Measurements from ENCODE around the gene CDC42BPB. TPM values are rescaled to one million over a fixed set of nuclear protein-coding genes. Genes with fewer than 3 reads are reported as not detected.

The CDC42BPB gene
- total RNA-seq, 1 donor from 2014 or later, result 99.6 TPM

DNA sequence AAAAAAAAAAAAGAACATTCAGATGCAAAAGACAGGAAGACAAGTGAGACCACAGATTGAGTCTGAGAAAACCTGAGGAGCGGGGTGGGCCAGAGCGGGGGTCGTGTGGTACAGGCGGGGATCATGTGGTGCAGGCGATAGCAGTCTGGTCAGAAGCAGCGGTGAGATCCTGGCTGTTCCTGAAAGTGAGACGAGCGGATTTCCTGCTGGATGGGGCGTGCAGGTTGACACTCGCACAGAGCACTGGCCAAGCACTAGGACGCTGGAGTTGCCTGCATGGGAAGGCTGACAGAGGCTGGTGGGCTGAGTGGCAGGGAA lies 35.7 kb downstream of the CDC42BPB start:
- DNase-seq (ENCODE audit: low spot score), result no peak

DNA sequence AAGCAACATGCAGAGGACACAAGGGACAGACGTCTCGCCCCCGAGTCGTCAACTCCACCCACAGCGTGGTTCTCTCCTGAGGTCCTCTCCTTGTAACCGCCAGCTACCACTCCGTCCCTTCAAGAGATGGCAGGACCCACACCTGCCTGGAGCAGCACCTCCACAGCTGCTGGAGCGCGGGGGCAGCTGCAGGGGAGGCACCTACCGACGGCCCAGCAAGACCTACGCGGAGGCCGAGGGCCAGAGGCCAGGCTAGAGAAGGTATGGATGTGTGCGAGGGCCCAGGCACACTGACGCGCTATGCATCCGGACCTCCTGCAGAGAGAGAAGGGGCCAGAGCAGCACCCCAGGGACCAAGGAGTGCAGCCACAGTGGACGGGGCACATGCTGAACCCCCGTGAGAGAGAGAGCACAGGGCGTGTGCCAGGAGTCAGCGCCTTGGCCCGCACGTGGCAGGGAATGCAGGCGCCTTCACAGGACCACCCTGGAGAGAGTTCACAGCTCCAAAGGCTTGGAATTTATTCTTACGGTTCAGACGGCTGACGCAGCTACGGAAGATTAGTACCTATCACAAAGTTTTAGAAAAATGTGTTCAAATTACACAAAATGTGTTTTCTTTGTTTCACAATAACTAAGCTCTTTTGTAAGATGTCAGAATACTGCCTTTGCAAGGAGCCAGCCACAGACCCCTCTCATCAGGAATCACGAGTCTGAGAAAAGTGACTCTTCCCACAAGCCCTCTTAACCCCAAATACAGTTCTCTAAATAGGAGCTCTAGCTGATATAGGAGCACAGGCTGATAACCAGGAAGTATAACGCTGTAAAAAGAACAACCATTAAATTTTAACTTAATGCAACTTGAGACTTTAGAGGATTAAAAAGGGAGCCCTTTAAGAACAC lies 36.8 kb downstream of the CDC42BPB start:
- DNase-seq (ENCODE audit: low spot score), result no peak

DNA sequence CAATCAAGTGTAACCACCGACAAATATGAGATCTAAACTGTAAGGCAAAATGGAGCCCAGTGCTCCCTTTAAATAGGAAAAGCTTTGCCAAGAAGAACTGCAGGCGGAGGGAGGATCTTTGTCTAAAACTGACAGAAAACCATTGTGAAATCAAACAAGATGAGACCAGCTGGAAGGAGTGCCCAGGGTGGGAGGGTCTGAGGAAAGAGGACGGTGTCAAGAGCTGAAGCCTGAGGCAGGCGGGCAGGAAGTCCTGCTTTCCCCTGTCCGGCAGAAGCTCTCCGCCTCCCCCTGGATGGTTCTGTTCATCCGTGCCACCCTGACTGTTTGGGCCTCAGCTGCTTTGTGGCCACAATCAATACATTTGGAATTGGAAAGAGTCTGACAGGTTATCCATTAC lies 37.5 kb downstream of the CDC42BPB start:
- DNase-seq (ENCODE audit: low spot score), result no peak

DNA sequence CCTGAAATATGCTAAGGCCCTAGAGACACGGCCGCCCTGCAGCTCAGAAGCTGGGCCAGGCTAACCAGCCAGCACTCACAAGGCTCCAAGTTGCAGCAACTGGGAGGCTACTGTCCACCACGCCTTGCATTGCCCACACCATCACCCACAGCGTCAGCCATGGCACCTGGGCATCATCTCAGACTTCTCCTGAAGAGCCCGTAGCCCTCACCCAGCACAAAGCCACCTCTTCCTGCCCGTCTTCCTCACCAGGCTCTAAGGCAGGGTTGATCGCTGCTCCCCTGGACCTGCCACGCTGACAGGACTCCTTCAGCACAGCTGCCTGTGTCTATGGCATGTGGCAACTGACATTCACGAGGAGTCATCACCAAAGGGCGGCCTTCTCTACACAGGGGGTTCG lies 38.1 kb downstream of the CDC42BPB start:
- DNase-seq (ENCODE audit: low spot score), result no peak

DNA sequence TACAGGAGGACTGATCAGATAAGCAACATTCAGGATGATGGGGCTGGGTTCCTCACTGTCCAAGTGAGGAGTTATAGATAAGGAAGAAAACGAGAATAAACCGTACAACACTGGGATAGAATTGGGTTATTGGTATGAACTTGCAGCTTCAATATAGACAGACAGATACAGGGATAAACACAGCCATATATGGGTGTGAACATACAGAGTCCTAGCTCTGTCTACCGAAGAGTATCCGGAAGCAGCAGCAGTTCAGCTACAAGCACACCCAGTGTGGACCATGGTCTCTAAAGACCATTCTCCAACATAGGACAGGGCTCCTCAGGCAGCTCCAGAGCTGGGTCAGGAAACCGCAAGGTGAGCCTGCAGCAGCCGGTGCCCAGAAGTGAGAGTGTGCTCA lies 40.8 kb downstream of the CDC42BPB start:
- no peak for DNase-seq (ENCODE audit: low spot score)

DNA sequence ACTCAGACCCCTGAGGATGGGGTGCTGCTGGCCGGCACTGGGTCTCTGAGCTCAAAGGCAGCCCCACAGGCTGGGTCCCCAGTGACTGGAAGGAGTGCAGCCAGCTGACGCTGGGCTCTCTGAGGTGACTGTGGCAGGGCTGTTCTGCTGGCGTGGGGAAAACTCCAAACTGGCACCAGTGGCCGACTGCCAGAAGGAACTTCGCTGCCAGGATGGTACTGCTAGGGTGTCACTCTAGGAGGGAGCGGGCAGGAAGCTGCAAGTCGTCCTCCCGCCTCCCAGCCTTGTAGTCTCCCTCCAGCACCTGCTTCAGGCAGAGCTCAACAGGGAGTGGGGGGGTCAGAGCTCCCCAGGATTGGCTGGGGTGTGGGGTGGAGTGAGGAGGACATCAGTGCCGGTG lies 41.3 kb downstream of the CDC42BPB start:
- DNase-seq (ENCODE audit: low spot score), result no peak

DNA sequence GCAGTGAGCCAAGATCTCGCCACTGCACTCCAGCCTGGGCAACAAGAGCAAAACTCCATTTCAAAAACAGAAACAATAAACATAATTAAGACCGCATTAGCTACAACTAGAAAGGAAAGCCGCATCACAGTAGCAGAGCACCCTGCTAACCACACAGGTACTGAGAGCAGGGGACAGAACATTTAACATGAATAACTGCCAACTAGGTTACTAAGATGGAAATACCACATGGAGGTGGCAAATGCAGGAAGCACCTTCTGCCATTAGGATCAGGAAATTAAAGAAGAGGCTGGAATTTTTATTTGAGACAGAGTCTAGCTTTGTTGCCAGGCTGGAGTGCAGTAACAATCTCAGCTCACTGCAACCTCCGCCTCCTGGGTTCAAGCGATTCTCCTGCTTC lies 41.9 kb downstream of the CDC42BPB start:
- no peak for DNase-seq (ENCODE audit: low spot score)

DNA sequence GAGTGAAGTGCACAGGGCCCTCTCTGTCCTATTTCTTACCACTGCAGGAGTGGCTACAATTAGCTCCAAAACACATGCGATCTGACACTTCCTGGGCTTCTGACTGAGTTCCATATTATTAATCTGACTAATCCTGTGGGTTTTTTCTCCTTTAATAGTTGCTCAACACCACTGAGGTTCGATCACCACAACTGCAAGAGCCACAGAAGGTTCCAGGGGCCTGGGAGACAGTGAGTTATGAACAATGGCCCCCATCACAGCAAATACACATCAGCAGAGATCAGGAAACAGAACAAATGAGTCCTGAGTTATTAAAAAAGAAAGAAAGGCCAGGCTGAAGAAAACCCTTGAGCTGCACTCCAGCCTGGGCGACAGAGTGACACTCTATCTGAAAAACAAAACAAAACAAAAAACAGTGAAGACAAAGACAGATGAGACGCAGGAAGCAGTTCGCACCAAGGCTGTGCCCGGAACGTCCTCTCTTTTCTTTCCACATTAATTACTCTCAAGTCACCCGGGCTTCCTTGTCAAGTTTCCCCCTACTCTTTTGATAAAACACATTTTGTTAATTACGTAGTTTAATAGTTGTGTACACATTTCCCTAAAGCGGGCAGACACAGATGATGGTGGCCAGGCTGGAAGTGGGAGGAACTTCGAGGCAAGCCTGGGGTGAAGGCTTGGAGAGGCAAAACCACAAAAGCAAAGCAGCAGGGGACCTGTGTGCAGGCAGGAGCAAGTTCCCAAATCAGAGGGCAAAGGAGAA lies 42.7 kb downstream of the CDC42BPB start:
- DNase-seq (ENCODE audit: low spot score), result no peak

DNA sequence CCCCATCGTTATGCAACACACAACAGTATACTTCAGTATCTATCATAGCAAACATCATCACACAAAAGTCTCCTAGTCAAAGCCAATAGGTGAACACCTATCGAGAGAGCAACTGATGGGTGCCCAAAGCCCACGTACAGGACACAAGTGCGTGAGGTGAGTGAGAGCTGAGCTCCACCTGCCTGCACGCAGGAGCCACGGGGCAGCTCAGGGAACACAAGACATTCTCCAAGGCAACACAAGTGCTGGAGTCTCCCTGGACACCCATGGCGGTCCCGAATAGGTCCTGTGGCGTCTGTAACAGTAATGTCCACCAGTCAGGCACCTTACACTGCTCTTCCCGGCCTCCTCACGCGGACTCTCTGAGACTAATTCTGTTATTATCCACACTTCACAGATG lies 44.3 kb downstream of the CDC42BPB start:
- no peak for DNase-seq (ENCODE audit: low spot score)

DNA sequence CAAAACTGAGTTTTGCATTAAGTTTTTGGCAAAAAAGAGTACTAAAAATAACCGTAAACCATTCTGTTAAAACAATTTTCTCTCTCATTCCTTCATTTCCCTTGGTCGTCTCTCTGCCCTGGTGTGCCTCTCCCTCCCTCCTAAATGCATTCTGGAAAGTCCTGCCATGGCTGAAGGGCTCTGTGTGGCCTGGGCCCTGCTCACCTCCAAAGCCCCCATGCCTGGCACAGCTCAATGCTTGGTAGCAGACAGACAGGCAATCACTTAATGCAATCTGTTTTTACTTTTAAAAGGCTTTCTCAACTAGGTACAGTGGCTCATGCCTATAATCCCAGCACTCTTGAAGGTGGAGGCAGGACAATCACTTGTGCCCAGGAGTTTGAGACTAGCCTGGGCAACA lies 47.8 kb downstream of the CDC42BPB start:
- DNase-seq (ENCODE audit: low spot score), result no peak

DNA sequence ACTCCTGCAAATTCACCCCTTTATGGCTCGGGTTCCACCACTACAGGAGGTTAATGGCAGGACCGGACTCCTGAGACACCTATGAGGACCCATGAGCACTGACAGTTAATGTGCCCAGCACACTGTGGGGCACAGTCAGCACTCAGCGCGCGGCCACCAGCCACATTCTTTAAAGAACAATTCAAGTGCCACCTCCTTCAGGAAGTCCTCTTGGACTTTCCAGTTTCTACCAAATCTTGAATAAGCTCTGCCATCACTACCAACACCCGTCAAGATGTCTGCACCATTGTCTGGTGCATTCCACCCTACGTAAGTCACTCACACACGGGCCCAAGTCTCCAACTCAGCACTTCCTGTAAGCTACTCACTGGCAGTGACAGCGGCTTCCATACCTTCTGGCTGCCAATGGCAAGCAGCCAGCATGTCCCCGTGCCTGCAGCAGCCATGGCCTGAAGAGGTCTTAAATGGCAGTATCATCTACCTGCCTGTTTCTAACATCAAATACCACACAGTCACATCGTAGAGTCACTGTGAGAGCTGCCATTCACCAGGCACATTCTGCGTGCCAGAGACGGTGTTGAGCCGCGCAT lies 48.5 kb downstream of the CDC42BPB start:
- DNase-seq (ENCODE audit: low spot score), result no peak

DNA sequence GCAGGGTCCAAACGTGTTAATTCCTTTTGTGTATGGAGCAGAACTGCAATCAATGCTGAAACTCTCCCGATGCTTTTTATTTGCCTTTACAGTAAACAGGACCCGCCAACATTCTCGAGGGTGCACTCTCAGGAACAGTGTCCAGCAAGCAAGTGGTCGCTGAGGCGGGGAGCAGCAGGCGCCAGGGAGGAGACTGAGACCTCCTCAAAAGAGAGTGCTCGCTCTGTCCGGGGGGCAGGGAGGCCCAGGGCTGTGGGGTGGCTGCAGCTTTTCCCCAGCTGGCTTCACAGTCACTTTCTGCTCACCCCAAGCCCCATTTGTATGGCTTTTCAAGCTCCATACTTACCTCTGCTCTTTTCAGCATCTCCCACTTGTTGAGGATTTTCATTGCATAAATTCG lies 49.2 kb downstream of the CDC42BPB start:
- no peak for DNase-seq (ENCODE audit: low spot score)

DNA sequence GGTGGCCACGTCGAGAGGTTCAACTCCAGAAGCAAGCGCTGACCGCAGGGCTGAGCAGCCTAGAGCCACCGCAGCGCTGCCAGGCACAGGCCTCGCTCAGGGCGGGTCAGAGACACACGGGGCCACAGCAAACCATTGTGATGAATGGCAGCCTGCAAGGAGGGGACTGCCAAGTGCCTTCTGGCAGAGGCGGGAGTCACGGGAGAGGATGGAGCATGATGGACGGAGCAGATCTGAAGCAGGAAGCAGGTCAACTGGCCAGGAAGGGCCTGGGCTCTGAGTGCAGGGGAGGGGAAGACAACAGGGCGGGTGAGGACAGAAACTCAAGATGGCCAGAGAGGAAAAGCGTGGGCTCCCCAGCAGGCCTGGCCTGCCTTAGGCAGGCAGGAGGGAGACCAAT lies 49.8 kb downstream of the CDC42BPB start:
- no peak for DNase-seq (ENCODE audit: low spot score)

DNA sequence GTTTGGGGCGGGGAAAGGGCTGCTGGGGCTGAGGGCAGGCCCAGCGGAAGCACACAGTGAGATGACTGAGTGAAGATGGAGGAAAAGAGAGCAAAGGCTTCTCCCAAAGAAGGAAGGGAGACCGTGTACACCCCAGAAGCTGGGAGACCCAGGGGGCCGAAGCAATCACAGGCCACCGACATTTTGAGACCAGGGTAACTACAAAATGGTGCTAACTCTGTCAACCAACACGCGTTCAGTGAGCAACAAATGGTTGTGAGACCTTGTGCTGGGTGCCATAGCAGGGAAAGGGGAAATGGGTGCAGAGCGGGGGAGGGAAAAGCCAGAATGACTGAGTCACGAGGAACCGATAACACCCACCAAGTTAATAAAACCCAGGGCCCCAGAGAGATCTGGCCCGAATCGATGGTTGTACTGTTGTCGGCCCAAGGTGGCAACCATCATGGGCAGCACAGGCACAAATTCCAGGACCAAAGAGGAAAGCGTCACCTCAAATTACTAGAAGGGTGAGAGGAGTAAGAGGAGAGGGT lies 50.3 kb downstream of the CDC42BPB start:
- DNase-seq (ENCODE audit: low spot score), result no peak

DNA sequence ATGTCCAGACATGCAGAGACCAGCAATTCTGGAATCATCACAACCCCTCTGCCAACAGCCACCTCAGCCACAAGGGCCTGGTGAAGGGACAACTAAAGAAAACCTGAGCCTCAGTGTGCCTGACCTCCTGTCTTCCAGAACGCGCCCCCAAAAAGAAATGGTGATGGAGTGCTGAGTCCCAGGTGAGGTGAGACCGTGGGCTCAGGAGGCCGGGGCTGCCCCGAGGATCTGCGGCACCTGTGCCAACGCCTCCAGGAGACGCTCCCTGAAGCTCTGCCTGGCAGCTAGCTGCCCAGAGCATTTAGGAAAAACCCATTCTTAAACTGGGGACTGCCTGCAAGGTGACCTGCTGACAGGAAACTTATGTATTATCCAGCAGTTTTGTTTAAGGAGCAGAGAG lies 51.2 kb downstream of the CDC42BPB start:
- no peak for DNase-seq (ENCODE audit: low spot score)

DNA sequence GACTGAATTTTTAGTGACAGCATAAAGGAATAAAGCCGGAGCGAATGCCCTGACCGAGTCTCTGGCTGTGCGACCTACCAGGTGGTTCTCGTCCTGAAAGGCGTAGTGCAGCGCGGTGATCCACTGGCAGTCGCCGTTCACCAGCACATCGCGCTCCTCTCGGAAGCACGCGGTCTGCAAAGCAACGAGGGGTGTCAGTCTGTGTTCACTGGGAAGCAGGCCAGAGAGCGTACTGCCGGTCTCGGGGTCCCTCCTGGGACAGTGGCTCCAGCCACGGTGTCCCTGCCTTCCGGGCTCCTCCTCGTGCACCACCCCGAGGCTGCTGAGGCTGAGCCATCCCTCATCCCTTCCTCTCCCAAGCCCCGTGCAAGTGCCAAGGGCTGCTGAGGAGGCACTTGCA lies 53.5 kb downstream of the CDC42BPB start:
- DNase-seq (ENCODE audit: low spot score), result no peak

DNA sequence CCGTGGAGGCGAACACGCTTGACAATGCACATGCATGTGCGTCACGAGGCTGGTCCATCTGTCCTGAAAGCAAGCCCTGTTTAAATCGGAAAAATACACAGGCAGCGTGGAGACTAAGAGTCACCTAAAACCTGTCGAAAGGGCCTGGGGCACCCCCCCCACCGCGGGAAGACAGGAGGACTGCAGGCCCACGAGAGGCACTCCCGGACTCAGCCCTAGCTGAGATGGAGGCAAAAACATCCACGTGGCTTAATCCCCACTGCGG lies 54.1 kb downstream of the CDC42BPB start:
- DNase-seq (ENCODE audit: low spot score), result no peak

DNA sequence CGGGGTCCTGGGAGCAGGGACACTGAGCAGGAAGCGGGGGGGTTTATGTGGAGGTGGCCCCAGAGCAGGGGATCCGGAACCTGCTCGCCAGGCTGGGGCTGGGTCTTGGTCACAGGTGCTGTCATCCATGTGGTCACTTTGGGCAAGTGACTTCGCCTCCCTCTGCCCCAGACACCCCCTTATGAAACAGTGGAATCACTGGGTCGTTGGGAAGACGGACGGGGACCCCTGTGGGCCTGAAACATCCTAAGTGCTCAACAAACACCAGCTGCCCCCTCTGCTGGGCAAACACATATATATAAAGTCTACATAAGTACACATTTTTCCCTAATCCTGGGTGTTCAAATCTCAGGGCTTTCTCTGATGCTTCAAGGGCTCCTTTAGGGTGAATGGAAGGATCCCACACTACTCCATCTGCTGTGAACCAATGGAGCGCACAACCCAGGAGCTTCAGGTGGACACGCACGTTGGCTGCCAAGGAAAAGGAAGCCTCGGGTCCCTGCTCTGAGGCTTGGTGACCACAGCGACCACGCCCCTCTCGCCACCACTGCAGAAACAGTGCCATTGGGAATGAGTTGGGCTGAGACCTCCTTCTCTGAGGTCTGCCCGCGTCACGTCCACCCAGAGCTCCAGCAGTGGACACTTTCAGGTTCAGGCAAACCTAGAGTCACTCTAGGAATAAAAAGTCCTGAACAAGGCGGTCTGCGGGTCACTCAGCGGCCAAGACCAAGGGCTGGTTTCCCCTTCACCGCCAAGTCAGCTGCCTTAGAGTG lies 54.6 kb downstream of the CDC42BPB start:
- DNase-seq (ENCODE audit: low spot score), result no peak

DNA sequence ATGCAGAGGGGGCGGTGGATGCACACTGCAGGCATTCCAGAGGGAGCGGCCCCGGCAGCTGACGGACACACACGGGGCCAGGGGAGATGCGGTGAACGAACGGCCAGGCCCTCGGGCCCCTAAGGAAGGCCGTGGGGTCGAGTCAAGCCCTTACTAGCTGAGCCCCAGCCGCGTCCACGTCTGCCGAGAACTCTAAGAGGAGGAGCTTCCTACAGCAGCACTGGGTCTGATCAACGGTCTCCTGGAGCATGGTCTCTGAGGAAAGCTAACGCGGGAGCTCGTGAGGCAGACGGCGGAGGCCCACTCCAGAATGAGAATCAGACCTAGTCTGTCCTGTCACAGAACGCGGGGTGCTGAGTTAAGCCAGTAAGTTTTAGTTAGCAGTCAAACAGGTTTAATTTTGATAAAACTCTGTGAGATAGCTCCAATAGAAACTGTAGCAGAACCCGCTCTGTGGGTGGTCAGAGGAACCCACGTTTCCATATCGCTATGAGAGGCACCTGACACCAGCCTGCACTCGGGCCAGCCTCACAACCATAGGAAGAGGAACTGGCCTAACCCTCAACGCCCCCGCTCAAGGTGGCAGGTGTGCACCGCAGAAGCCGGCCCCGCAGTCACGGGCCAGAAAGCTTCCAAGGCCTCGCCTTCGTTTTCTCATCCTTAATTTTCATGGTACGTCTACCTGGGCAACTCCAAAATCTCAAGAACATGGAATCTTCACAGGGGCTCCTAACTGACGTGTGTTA lies 55.5 kb downstream of the CDC42BPB start:
- DNase-seq (ENCODE audit: low spot score), result no peak

DNA sequence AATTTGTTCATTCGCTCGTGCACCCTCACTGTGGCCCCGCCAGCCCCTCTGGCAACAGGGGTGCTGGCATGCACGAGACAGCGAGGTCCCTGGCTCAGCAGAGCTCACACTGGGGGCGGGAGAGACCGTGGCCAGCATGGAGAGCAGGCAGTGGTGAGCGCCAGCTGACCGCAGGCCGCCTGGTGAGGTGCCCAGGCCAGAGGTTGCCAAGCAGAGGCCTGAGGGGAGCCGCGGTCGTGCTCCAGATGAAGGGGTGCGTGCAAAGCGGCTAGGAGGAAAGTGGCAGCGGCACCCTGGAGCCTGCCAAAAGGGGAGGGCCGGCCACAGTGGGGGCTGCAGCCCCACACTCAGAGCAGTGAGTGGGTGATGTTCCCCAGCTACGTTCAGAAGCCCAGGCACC lies 56.1 kb downstream of the CDC42BPB start:
- DNase-seq (ENCODE audit: low spot score), result no peak
